ENCODE data around the gene FBN1.

The FBN1 gene

GRCh38 chr15:48555241-48555881 is 90.1 kb downstream of the FBN1 start:
- TF ChIP-seq ZFX (IDR thresholded peaks at IDR 0.05), result no peak
- no peak for TF ChIP-seq CTCF (conservative IDR thresholded peaks at IDR 0.05)
- no peak overlapping the region for H3K27ac ChIP-seq

GRCh38 chr15:48554112-48554511 is 91.4 kb downstream of the FBN1 start:
- TF ChIP-seq CTCF (conservative IDR thresholded peaks at IDR 0.05) (no peak), ZFX (IDR thresholded peaks at IDR 0.05) (no peak)
- no peak overlapping the region for H3K27ac ChIP-seq

- no peak overlapping the region for H3K27ac ChIP-seq
These were observed 92.0 kb downstream of the FBN1 start for GRCh38 chr15:48553559-48553958.

GRCh38 chr15:48550822-48551525 is 94.5 kb downstream of the FBN1 start:
- TF ChIP-seq ZFX (IDR thresholded peaks at IDR 0.05) (no peak), CTCF (conservative IDR thresholded peaks at IDR 0.05) (no peak)
- no peak overlapping the region for H3K27ac ChIP-seq

More at GRCh38 chr15:48553559-48553958, 92.0 kb downstream of the FBN1 start:
- TF ChIP-seq ZFX (IDR thresholded peaks at IDR 0.05) (no peak), CTCF (conservative IDR thresholded peaks at IDR 0.05) (no peak)

- no peak overlapping the region for H3K27ac ChIP-seq
These were observed 97.1 kb downstream of the FBN1 start for GRCh38 chr15:48548455-48548854.

GRCh38 chr15:48547286-48547685 is 98.2 kb downstream of the FBN1 start:
- no peak overlapping the region for H3K27ac ChIP-seq
- no peak for TF ChIP-seq CTCF (conservative IDR thresholded peaks at IDR 0.05)
- TF ChIP-seq ZFX (IDR thresholded peaks at IDR 0.05), result no peak

More at GRCh38 chr15:48548455-48548854, 97.1 kb downstream of the FBN1 start:
- no peak for TF ChIP-seq ZFX (IDR thresholded peaks at IDR 0.05)
- no peak for TF ChIP-seq CTCF (conservative IDR thresholded peaks at IDR 0.05)

- no peak overlapping the region for H3K27ac ChIP-seq
- TF ChIP-seq ZFX (IDR thresholded peaks at IDR 0.05), result no peak
- TF ChIP-seq CTCF (conservative IDR thresholded peaks at IDR 0.05), result no peak
These were observed 99.2 kb downstream of the FBN1 start for GRCh38 chr15:48546296-48546695.

All from C4-2B (cell line).